Eye (tissue), 1 donor: ENCODE measurements around the gene GTPBP10.

ENCODE experiments used
- DNase-seq: peaks from one replicate; pipeline ENCODE4 v3.0.0-alpha.2; 2015

The GTPBP10 gene

DNA sequence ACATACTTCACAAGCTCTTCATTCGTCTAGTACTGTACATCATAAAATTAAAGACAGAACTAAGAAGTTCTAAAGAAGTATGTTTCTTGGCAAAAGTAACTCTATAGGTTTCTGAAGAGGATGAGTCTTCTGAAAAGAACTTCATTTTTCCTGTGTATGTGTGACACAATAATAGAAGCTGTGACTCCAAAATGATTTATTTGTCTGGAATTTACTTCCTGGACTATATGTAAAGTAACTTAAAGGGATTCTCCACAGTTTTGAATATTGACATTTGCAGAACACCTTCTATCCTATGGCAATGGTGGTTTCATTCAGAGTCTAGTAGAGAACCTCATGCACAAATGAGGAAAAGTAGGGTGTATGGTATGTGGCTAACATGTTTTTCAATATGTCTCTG, 36.9 kb downstream of the GTPBP10 start:
- DNase-seq, result no peak

DNA sequence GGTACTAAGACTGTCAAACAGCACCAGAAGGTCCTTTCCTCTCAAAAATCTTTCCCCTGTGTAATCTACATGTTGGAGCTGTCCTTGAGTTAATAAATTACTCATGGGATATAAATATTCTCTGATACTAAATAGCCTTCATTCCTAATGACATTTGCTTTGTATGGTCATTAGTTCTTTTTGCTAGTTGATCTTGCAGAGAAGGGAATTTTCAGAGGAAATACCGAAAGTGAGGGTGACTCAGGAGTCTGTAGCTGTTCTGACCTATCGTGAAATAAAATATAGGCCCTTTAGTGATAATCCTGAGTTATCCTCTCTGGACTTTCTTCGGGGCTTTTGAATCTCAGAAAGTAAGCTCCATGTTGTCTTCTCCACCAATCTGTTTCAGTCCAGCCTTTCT, 37.3 kb downstream of the GTPBP10 start:
- no peak for DNase-seq

DNA sequence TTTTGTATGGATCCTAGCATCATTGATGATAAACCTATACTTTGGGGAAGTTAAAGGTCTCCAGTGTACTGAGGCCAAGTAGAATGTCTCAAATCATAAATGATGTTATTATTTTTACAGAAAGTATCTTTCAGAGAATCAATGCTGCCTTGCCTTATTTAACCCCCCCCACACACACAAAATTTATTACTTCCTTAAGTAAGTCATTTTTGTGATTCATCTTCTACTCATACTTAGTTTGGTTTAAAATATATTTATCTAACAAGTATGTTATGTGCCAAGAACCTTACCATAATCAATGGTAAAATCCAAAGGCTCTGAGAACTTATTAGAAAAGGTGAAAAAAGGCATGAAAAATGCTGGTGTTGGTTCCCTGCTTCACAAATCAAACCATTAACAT, 37.9 kb downstream of the GTPBP10 start:
- DNase-seq, result no peak

DNA sequence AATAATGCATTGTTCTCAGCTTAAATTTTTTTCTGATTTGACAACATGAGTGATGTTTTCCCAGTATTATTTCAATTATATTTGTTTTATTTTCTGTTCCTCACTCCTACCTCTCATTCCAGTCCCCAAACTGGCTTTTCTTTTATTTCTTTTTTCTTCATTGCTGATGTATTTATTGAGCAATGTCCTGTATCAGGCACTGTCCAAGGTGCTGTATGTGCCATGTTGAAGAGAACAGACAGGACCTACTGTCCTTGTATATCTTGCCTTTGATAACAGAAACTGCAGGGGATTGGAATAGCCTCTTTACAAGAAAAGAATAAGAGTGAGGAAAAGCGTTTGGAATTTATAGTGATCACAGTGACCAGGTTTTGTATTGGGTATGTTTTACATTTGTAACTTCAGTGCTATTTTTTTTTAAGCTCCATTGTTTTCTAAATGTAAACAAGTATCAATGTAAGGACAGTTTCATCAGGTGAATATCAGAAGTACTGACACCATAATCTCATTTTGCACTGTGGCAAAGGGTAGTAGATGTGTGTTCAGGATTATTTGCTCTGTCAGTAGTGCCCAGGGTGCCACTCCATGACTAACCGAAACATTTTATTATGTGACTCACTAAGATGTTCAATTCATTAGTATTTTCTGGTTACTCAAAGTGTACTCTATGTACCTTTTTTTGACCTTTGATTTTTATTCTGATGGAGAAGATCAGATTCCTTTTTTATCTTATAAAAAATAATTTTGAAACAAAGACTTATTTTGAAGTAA, 41.1 kb downstream of the GTPBP10 start:
- no peak for DNase-seq

- DNase-seq, result no peak
Measured at GRCh38 chr7:90390926-90391325, 44.4 kb downstream of the GTPBP10 start.

DNA sequence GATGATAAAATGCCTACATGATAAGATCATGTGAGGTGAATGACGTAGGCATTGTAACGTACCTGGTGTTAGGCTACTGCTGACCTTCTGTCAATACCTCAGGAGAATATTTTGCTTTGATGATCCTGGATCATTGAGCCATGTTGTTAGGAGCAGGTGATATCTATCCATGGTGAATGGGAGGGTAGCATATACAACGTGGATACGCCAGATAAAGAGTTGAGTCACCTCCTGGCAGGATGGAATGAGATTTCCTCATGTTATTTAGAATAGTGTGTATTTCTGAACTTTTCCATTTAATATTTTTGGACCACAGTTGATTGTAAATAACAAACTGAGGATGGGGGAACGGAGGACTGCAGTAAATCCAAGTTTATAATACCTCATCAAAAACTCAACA, 45.0 kb downstream of the GTPBP10 start:
- no peak for DNase-seq

- DNase-seq, result no peak
Measured at GRCh38 chr7:90396420-90396819, 49.9 kb downstream of the GTPBP10 start.

GRCh38 chr7:90401989-90402388, 55.5 kb downstream of the GTPBP10 start:
- no peak for DNase-seq

- no peak for DNase-seq
Measured at GRCh38 chr7:90402785-90403173, 56.3 kb downstream of the GTPBP10 start.

DNA sequence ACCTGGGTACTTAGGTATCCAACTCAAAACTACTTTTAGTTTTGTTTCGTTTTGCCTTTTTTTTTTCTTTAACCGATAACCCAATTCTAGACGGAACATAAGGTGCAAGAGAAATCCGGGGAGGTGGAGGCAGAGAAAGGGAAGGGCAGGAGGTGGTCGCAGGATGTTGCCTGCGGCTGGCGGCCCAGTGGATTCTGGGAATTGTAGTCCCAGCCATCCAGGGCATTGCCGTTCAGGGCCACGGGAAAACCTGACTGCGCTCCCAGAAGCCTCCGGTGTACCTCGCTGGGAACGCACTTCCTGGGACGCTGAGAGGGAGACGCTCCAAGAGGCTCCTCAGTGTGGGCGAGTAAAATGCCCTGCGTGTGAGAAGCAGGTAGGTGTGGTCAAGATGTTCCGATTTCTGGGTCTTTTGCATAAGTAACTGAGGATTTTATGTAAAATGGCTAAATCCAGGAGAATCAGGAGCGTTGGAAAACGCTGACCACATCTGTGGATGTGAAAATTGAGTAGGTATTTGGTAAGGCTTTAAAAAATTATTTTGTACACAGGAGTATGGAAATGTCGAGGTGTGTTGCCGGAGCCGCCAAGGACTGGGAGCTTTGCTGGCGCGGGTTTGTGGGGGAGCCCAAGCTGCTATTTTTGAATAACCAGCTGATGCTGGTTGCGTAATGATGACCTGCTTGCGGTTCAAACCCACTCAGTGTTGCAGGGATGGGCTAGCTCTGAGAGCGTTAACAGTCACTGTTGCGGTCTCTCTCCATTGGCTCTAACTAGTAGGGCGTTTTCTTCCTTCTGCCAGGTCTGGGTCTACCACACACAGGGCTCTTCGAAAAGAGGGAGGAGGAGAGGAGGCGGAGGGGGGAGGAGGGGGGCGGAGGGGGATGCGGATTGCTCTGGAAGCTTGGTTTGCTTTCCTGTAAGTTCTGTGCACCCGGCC, 56.9 kb downstream of the GTPBP10 start, which contains the start of gene CLDN12:
TSS of gene CLDN12 (plus strand) at position 288 of the 940 bp plus-strand sequence. CDS start 9,216 bp downstream, outside the sequence.
- DNase-seq, result peak; percentile 95

DNA sequence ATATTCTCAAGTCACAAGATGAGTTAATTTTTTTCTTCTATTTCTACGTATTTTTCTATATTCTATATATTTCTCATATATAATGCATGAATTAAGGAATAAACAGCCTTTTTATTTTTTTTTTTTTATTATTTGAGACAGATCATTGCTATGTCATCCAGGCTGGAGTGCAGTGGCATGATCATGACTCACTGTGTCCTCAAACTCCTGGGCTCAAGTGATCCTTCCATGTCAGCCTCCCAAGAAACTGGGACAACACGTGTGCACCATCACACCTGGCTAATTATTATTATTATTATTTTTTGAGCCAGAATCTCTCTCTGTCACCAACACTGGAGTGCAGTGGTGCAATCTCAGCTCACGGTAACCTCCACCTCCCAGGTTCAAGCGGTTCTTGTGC, 58.3 kb downstream of the GTPBP10 start:
- no peak for DNase-seq

DNA sequence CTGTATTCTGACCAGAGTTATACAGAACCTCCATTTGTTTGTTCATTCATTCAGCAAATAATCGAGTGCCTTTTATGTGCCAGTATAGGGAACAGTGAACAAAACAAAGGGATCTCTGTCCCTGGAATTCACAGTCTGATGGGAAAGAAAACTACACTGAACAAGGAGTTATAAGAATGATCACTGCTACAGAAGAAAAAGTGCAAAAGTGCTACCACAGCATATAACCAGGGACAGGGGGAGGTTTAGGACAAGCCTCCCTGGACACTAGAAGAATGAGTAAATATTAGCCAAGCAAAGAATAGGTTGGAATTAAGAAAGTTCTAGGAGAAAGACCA, 60.9 kb downstream of the GTPBP10 start:
- no peak for DNase-seq

- DNase-seq, result no peak
Measured at GRCh38 chr7:90408142-90408541, 61.6 kb downstream of the GTPBP10 start.

- DNase-seq, result no peak
Measured at GRCh38 chr7:90409667-90410066, 63.2 kb downstream of the GTPBP10 start.

GRCh38 chr7:90411510-90411909, 65.0 kb downstream of the GTPBP10 start:
- peak; percentile 30 for DNase-seq

GRCh38 chr7:90412458-90413184, 66.1 kb downstream of the GTPBP10 start:
- DNase-seq, result no peak

GRCh38 chr7:90413185-90413528, 66.6 kb downstream of the GTPBP10 start:
- no peak for DNase-seq

- DNase-seq, result no peak
Measured at GRCh38 chr7:90421651-90422050, 75.1 kb downstream of the GTPBP10 start.

DNA sequence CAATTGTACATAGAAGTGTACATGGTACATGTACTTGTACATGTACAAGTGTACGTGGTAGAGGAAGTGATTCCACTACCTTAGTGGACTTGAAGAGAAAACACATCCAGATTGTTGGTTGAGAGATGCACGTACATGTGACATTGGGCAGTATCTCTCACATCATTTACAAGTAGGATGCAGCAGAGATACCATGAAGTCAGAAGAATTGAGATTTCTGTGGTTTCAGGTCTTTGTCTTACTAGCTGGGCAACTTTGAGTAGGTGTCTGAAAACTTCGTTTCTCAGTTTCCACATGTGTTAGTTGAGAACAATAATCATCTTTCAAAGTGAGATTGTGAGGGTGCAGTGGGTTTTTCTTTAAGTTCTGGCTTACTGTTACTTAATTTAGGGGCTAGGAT, 78.2 kb downstream of the GTPBP10 start:
- no peak for DNase-seq

DNA sequence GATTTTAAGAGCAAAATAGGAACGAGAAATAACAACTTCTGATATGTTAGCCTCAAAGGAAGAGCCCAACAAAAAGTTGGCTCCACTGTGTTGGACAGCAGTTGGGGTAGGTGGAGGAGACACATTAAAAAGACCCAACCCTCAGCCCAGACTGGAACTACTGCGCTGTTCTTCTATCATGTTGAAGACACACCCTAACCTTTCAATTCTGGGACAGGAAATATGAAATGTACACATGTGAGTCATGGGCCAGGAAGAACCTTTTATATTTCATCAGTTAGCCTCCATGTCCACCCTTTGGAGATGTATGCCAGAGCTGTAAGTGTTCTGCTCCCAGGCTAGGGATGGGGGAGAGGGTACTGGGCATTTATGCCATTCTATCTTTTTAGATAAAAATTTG, 78.9 kb downstream of the GTPBP10 start:
- no peak for DNase-seq

GRCh38 chr7:90430614-90431460, 84.3 kb downstream of the GTPBP10 start:
- DNase-seq, result no peak

GRCh38 chr7:90432752-90433151, 86.2 kb downstream of the GTPBP10 start:
- no peak for DNase-seq

DNA sequence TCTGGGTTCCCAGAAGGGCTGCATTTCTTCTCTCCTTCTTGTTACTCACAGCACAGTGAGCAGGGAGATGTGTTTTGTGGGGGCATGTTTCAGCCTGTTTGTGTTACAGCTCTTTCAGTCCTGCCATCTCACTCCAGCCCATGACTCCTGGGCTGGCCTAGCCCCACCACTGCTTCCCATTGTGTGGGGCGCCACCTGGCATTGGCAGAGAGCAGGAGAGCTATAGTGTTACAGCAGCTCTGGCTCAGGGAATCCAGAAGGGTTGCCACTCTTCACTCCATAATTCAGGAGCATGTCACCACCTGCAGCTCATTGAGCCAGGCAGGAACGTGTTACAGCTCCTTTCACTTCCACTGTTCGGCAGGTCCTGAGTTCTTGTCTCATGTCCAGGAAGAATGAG, 86.7 kb downstream of the GTPBP10 start:
- no peak for DNase-seq
